ENCODE measurements around the gene PARD3.

PARD3 gene

GRCh38 chr10:34558093-34558583 lies 257.0 kb downstream of the PARD3 start:
- no peak for DNase-seq

- no peak for DNase-seq
Measured at GRCh38 chr10:34557173-34557572, 257.9 kb downstream of the PARD3 start.

GRCh38 chr10:34555653-34556052 lies 259.4 kb downstream of the PARD3 start:
- peak; percentile 7 for DNase-seq

- no peak for DNase-seq
Measured at GRCh38 chr10:34553747-34554146, 261.3 kb downstream of the PARD3 start.

- DNase-seq = no peak
Measured at GRCh38 chr10:34551295-34551694, 263.8 kb downstream of the PARD3 start.

- no peak for DNase-seq
Measured at GRCh38 chr10:34549953-34550352, 265.1 kb downstream of the PARD3 start.

- no peak for DNase-seq
Measured at GRCh38 chr10:34549001-34549400, 266.1 kb downstream of the PARD3 start.

- DNase-seq = no peak
Measured at GRCh38 chr10:34548466-34548865, 266.6 kb downstream of the PARD3 start.

- DNase-seq = no peak
Measured at GRCh38 chr10:34547695-34548094, 267.4 kb downstream of the PARD3 start.

GRCh38 chr10:34547291-34547690 lies 267.8 kb downstream of the PARD3 start:
- DNase-seq = peak; percentile 67

GRCh38 chr10:34544400-34544799 lies 270.7 kb downstream of the PARD3 start:
- DNase-seq = no peak

GRCh38 chr10:34543716-34544115 lies 271.4 kb downstream of the PARD3 start:
- no peak for DNase-seq

GRCh38 chr10:34540492-34540891 lies 274.6 kb downstream of the PARD3 start:
- no peak for DNase-seq

- peak; percentile 66 for DNase-seq
Measured at GRCh38 chr10:34539533-34540315, 275.4 kb downstream of the PARD3 start.

GRCh38 chr10:34538281-34538829 lies 276.7 kb downstream of the PARD3 start:
- peak; percentile 6 for DNase-seq

- DNase-seq = no peak
Measured at GRCh38 chr10:34537629-34538231, 277.4 kb downstream of the PARD3 start.

GRCh38 chr10:34535872-34536271 lies 279.2 kb downstream of the PARD3 start:
- no peak for DNase-seq

GRCh38 chr10:34530778-34531177 lies 284.3 kb downstream of the PARD3 start:
- DNase-seq = no peak

- DNase-seq = peak; percentile 95
Measured at GRCh38 chr10:34528320-34528719, 286.8 kb downstream of the PARD3 start.

GRCh38 chr10:34526758-34527730 lies 288.1 kb downstream of the PARD3 start:
- peak; percentile 96 for DNase-seq

GRCh38 chr10:34526186-34526585 lies 288.9 kb downstream of the PARD3 start:
- peak; percentile 67 for DNase-seq

- DNase-seq = no peak
Measured at GRCh38 chr10:34524369-34525091, 290.6 kb downstream of the PARD3 start.
